ENCODE measurements around the gene GMEB1.

Gene GMEB1

DNA sequence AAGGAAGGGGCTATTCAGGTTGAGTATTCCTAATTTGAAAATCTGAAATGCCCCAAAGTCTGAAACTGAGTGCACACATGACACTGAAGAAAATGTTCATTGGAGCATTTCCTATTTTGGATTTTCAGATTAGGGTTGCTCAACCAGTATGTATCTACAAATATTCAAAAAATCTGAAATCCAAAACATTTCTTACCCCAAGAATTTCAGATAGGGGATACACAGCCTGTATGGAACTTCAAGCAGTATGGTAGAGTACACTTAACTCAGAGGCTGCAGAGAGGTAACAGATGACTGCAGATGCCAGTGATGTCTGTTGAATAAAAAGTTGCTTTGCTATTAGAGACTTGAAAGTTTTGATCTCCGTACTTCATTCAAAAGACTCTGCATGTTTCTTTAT lies 87.1 kb downstream of the GMEB1 start:
- Histone ChIP-seq H3K4me3 (ENCODE audit: low read length, poor library complexity, severe bottlenecking) (peak overlapping the region; percentile 26), H3K27me3 (ENCODE audit: insufficient read depth, low read length, poor library complexity, severe bottlenecking) (no peaks in the 10 kb centered on the region), H3K9ac (ENCODE audit: low read depth, low read length, poor library complexity, severe bottlenecking) (peak overlapping the region; percentile 22), H3K36me3 (ENCODE audit: insufficient read depth, low read length) (peaks cover 61% of the 10 kb centered on the region; the same call in 1 of the 2 replicates), H3K4me1 (ENCODE audit: insufficient read depth, low read length, poor library complexity, severe bottlenecking) (peaks cover 42% of the 10 kb centered on the region), H3F3A (ENCODE audit: low read depth) (no peaks in the 10 kb centered on the region), H3K9me2 (replicated peaks; ENCODE audit: low read depth, low read length) (no peaks in the 10 kb centered on the region), H2AFZ (ENCODE audit: low read length) (no peak overlapping the region), H3K4me2 (ENCODE audit: low read depth, low read length, poor library complexity, severe bottlenecking) (peak overlapping the region; percentile 44), H3K79me2 (ENCODE audit: insufficient read depth, low read length) (peaks cover 100% of the 10 kb centered on the region), H3K9me3 (ENCODE audit: insufficient read depth, low read depth, low read length) (no peaks in the 10 kb centered on the region), H4K20me1 (ENCODE audit: insufficient read depth, low read length, poor library complexity, severe bottlenecking) (peaks cover 100% of the 10 kb centered on the region)
- TF ChIP-seq EZH2phosphoT487 (IDR thresholded peaks at IDR 0.05; ENCODE audit: borderline replicate concordance) = no peak

DNA sequence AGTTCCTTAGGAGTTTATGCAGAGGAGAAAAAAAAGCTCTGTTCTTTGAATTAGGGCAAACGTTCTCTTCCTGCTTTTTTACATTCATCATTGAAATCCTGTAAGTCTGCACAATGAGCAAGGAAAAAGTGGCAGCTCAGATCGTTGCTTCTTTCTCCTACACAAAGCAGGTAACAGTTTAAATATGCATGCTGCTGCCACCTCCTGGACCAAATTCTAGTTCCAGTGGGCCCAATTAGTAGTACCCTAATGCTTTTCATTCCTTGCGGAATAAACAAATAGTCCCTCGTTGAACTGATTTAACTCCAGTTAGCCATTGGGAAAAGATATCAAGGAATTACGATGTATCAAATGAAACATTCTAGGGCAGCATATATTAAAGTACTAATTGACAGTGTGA lies 88.3 kb downstream of the GMEB1 start:
- Histone ChIP-seq H3K4me2 (ENCODE audit: low read depth, low read length, poor library complexity, severe bottlenecking) (peak overlapping the region; percentile 44), H3K4me1 (ENCODE audit: insufficient read depth, low read length, poor library complexity, severe bottlenecking) (peaks cover 33% of the 10 kb centered on the region), H4K20me1 (ENCODE audit: insufficient read depth, low read length, poor library complexity, severe bottlenecking) (peaks cover 100% of the 10 kb centered on the region), H3K9ac (ENCODE audit: low read depth, low read length, poor library complexity, severe bottlenecking) (peak overlapping the region; percentile 22), H3K36me3 (ENCODE audit: insufficient read depth, low read length) (peaks cover 62% of the 10 kb centered on the region; the same call in 1 of the 2 replicates), H3K27me3 (ENCODE audit: insufficient read depth, low read length, poor library complexity, severe bottlenecking) (no peaks in the 10 kb centered on the region), H3K79me2 (ENCODE audit: insufficient read depth, low read length) (peaks cover 100% of the 10 kb centered on the region), H3F3A (ENCODE audit: low read depth) (no peaks in the 10 kb centered on the region), H3K9me2 (replicated peaks; ENCODE audit: low read depth, low read length) (no peaks in the 10 kb centered on the region), H3K9me3 (ENCODE audit: insufficient read depth, low read depth, low read length) (no peaks in the 10 kb centered on the region), H3K4me3 (ENCODE audit: low read length, poor library complexity, severe bottlenecking) (peak overlapping the region; percentile 26), H2AFZ (ENCODE audit: low read length) (no peak overlapping the region)
- no peak for TF ChIP-seq EZH2phosphoT487 (IDR thresholded peaks at IDR 0.05; ENCODE audit: borderline replicate concordance)
- TF ChIP-seq, protein P1, sequence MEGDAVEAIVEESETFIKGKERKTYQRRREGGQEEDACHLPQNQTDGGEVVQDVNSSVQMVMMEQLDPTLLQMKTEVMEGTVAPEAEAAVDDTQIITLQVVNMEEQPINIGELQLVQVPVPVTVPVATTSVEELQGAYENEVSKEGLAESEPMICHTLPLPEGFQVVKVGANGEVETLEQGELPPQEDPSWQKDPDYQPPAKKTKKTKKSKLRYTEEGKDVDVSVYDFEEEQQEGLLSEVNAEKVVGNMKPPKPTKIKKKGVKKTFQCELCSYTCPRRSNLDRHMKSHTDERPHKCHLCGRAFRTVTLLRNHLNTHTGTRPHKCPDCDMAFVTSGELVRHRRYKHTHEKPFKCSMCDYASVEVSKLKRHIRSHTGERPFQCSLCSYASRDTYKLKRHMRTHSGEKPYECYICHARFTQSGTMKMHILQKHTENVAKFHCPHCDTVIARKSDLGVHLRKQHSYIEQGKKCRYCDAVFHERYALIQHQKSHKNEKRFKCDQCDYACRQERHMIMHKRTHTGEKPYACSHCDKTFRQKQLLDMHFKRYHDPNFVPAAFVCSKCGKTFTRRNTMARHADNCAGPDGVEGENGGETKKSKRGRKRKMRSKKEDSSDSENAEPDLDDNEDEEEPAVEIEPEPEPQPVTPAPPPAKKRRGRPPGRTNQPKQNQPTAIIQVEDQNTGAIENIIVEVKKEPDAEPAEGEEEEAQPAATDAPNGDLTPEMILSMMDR (conservative IDR thresholded peaks at IDR 0.05; ENCODE audit: low read length) = peak; percentile 52

DNA sequence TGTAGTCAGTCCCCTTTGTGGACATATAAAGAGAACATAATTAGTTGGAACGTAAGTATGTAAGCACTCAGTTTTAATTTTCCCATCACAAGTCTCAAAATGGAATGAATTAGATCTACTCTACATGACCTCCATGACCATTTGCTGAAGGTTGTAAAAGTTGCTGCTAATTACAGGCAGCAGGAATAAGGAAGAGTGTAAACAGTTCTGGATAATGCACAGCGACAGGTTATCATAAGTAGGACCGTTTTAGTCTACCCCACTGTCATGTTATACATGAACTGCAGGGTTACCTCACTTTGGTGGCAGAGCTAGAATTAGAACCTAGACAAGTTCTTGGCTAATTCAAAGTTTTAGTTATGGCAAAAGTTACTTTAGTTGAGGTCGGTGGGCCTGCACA lies 89.8 kb downstream of the GMEB1 start:
- H3K9me3 ChIP-seq (ENCODE audit: insufficient read depth, low read depth, low read length) = no peaks in the 10 kb centered on the region
- H3K4me3 ChIP-seq (ENCODE audit: low read length, poor library complexity, severe bottlenecking) = no peak overlapping the region
- no peak for TF ChIP-seq EZH2phosphoT487 (IDR thresholded peaks at IDR 0.05; ENCODE audit: borderline replicate concordance)
- TF ChIP-seq, protein P1 (conservative IDR thresholded peaks at IDR 0.05; ENCODE audit: low read length) = no peak
- no peak overlapping the region for H3K9ac ChIP-seq (ENCODE audit: low read depth, low read length, poor library complexity, severe bottlenecking)
- H3K36me3 ChIP-seq (ENCODE audit: insufficient read depth, low read length) = peaks cover 61% of the 10 kb centered on the region; the same call in 1 of the 2 replicates
- no peak overlapping the region for H3K4me2 ChIP-seq (ENCODE audit: low read depth, low read length, poor library complexity, severe bottlenecking)
- peaks cover 99% of the 10 kb centered on the region for H4K20me1 ChIP-seq (ENCODE audit: insufficient read depth, low read length, poor library complexity, severe bottlenecking)
- no peaks in the 10 kb centered on the region for H3F3A ChIP-seq (ENCODE audit: low read depth)
- H2AFZ ChIP-seq (ENCODE audit: low read length) = no peak overlapping the region
- H3K9me2 ChIP-seq (replicated peaks; ENCODE audit: low read depth, low read length) = no peaks in the 10 kb centered on the region
- peaks cover 26% of the 10 kb centered on the region for H3K4me1 ChIP-seq (ENCODE audit: insufficient read depth, low read length, poor library complexity, severe bottlenecking)
- H3K27me3 ChIP-seq (ENCODE audit: insufficient read depth, low read length, poor library complexity, severe bottlenecking) = no peaks in the 10 kb centered on the region
- peaks cover 99% of the 10 kb centered on the region for H3K79me2 ChIP-seq (ENCODE audit: insufficient read depth, low read length)

DNA sequence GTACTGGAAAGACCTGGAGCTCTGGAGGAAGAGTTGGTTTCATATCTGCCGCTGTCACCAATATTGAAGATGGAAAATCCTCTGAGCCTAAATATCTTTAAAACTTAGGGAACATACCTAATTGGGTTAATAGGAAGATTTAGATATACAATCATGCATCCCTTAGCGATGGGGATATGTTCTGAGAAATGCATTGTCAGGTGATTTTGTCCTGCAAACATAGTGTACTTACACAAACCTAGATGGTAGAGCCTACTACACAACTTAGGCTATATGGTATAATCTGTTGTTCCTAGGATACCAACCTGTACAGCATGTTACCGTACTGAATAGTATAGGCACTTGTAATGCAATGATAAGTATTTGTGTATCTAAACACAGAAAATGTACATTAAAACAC lies 90.7 kb downstream of the GMEB1 start:
- Histone ChIP-seq H3K4me1 (ENCODE audit: insufficient read depth, low read length, poor library complexity, severe bottlenecking) (peaks cover 26% of the 10 kb centered on the region), H3K4me2 (ENCODE audit: low read depth, low read length, poor library complexity, severe bottlenecking) (no peak overlapping the region), H3K9me2 (replicated peaks; ENCODE audit: low read depth, low read length) (no peaks in the 10 kb centered on the region), H4K20me1 (ENCODE audit: insufficient read depth, low read length, poor library complexity, severe bottlenecking) (peaks cover 94% of the 10 kb centered on the region), H3K4me3 (ENCODE audit: low read length, poor library complexity, severe bottlenecking) (no peak overlapping the region), H3K27me3 (ENCODE audit: insufficient read depth, low read length, poor library complexity, severe bottlenecking) (no peaks in the 10 kb centered on the region), H2AFZ (ENCODE audit: low read length) (no peak overlapping the region), H3K9me3 (ENCODE audit: insufficient read depth, low read depth, low read length) (no peaks in the 10 kb centered on the region), H3K9ac (ENCODE audit: low read depth, low read length, poor library complexity, severe bottlenecking) (no peak overlapping the region), H3K79me2 (ENCODE audit: insufficient read depth, low read length) (peaks cover 94% of the 10 kb centered on the region), H3F3A (ENCODE audit: low read depth) (no peaks in the 10 kb centered on the region), H3K36me3 (ENCODE audit: insufficient read depth, low read length) (peaks cover 61% of the 10 kb centered on the region; the same call in 1 of the 2 replicates)
- no peak for TF ChIP-seq EZH2phosphoT487 (IDR thresholded peaks at IDR 0.05; ENCODE audit: borderline replicate concordance)
- TF ChIP-seq, protein P1 (conservative IDR thresholded peaks at IDR 0.05; ENCODE audit: low read length) = no peak
